SHP77 (cell line): Measurements from ENCODE around the gene WDR7.

Source experiments
- DNase-seq, 2 experiments: peaks; one replicate each; lab custom pipeline; 2025; lab: John Stamatoyannopoulos, UW

WDR7 gene

GRCh38 chr18:56937874-56938430 lies 286.8 kb downstream of the WDR7 start:
- DNase-seq = no peak

- DNase-seq = no peak
Measured at GRCh38 chr18:56945171-56946083, 294.3 kb downstream of the WDR7 start.

DNA sequence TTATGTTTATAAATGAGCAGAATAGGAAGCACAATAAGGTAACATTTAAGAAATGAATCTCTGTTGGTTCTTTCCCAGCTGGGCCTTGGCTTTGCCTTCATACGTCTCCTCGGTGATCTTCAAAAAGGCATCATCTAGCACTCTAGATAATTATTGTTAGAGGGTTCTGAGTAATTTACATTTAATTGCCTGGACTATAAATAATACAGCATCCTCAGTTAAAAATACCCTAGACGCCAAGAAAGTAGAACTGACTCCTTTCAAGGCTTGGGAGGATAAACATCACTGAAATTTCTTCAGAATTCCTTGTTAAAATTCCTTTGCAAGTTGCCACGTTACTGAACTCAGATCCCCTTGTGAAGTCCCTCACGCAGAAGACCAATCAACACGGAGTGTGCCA lies 296.1 kb downstream of the WDR7 start:
- no peak for DNase-seq

DNA sequence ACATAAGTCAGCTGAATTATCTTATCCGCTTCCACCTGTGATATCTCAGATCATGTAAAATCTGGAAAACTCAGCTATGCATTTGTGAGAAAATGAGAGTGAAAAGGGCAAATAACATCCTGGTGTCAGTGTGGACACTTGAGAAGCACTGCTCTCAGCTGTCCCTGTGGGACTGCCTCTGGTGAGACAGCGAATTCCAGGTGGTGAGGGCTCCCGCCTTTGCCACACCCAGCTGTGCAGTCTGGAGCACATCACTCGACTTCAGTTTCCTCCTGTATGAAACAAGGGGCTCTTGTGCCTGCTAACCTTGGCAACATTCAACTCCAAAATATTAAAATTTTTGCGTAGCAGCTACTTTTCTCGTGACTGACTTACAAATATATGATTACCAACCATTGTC lies 300.9 kb downstream of the WDR7 start:
- peak; percentile 57 to 72 for DNase-seq

DNA sequence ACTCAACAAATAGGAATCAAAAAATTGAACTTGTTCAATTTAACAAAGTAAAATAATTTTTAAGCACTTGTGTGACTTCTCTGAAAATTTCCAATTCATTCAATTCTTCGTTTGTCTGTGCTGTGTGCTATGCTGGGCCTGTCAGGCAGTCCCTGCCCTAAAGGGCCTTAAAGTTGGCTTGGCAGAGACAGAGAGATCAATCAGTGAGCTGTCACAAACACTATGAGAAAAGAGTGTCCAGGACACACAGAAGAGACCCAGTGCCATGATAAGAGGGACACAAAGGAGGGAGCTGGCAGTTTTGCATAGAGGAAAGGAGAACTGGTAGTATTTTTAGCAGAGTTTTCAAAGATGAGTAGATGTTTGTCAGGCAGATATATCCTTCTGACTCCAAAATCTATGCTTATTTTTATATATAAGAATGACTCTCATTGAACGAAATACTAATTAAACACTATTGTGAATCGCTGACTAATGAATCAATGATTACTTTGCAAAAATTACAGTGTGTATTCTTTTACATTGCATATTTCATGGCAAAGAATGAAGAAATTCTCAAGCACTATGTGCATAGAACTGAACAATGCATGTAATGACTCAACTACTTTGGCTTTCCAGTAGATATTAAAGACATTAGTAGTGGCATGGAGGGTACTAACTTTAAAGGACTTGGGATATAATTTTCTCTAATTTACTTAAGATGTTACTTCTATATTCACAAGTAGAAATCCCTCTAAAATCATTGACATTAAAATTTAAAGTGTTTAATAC lies 302.5 kb downstream of the WDR7 start:
- DNase-seq = no peak

- no peak for DNase-seq
Measured at GRCh38 chr18:56955490-56955889, 304.3 kb downstream of the WDR7 start.

DNA sequence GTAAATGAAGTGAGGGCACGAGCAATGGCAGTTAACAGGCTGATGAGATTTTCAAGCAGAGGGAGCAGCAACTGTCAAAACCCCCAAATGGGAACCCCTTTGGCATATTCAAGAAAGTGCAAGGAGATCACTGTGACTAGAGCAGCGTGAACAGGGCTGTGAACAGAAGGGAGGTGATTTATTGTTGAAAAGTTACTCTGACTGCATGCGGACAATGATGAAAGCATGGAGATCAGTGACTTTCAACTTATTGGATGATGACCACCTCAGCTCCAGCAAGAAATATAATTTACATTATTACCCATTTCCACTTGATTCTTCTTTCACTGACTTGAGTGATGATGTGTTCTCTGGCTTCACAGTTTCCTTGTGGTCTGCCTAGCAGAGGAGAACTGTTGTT lies 308.0 kb downstream of the WDR7 start:
- no peak for DNase-seq

DNA sequence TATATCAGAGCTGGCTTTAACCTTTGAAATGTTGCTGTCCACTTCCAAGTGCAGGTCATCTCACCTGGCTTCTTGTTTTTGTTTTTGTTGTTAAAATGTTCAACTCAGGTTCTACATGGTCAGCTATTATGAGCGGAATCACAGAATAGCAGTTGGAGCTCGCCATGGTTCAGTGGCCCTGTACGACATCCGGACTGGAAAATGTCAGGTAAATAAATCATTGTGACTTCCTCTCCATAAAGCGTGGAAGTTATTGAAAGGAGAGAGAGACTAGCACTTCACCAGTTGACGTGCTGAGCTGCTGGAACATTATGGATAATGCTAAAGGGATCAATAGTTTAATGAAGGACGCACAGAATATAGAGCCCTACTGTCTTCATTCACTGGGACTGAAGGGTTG lies 311.2 kb downstream of the WDR7 start:
- peak; percentile 68 to 84 for DNase-seq

- DNase-seq = no peak
Measured at GRCh38 chr18:56967035-56967434, 315.9 kb downstream of the WDR7 start.

GRCh38 chr18:56973487-56973886 lies 322.3 kb downstream of the WDR7 start:
- DNase-seq = no peak

- DNase-seq = no peak
Measured at GRCh38 chr18:56974141-56974540, 323.0 kb downstream of the WDR7 start.

- DNase-seq = no peak
Measured at GRCh38 chr18:56975276-56975675, 324.1 kb downstream of the WDR7 start.

DNA sequence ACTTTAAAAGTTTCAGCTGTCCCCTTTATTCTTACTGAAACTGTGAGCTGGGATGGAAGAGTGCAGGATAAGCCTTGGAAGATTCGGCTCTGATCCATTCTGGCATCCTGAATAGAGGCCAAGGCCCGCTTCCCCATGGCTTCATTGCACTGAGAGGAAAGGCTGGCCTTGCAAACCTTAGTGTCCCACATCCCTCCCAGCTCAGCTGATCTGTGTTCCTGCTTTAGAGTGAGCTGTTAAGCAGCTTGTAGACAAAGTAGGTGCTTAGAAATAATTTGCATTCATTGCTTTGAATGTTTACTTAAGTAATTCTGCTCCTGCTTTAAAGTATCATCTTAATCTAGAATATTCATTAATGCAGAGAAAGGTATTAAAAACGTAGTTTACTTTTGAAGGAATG lies 326.1 kb downstream of the WDR7 start:
- no peak for DNase-seq

DNA sequence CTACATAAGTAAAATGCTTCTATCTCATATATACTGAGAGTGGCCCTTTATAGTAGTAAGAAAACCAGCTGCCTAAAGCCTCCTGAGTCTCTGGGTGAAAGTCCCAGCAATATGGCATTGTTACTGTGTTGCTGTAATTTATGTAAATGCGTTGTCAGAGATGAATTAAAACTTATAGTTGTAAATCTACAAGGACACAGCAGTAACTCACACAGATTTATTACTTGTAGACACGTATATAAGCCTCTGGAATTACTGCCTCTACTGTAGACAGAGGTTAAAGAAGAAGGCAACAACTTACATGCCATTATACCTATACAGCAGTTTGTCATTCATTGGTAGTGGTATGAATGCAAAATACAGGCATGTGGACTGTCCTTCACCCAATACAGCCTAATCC lies 326.6 kb downstream of the WDR7 start:
- no peak for DNase-seq

GRCh38 chr18:56980151-56980550 lies 329.0 kb downstream of the WDR7 start:
- DNase-seq = no peak

- no peak for DNase-seq
Measured at GRCh38 chr18:56982766-56983165, 331.6 kb downstream of the WDR7 start.

GRCh38 chr18:56983275-56983992 lies 332.3 kb downstream of the WDR7 start:
- DNase-seq = no peak

GRCh38 chr18:56984731-56985130 lies 333.6 kb downstream of the WDR7 start:
- peak; percentile 20 to 61 for DNase-seq

GRCh38 chr18:56986829-56987228 lies 335.7 kb downstream of the WDR7 start:
- DNase-seq = peak; percentile 35 to 51

DNA sequence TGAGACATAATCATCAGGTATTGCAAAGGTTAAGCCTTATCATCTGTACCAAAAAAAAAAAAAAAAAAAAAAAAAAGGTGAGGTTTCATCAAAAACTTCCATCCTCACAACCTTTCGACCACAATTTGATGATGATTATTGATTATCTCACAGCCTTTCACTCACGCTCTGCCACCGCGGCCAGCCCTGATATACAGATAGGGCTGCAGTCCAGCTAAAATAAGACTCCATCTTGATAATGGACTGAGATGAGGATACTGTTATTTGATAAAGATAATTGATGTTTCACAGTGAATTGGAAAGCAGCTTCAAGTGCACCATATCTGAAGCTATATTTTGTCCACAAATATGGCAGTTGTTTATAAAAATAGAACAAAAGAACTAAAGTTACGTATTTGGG lies 336.1 kb downstream of the WDR7 start:
- DNase-seq = no peak

GRCh38 chr18:56988022-56988421 lies 336.9 kb downstream of the WDR7 start:
- DNase-seq = no peak

- DNase-seq = no peak
Measured at GRCh38 chr18:56990678-56991077, 339.5 kb downstream of the WDR7 start.
